GM21576 (cell line): ENCODE data around the gene RPP25L.
"Not testable (repeated sequence)": the region's sequence is repeated elsewhere in the genome, so short reads cannot be mapped to it uniquely, and the experiment has no call there.

ENCODE experiments used
- ATAC-seq: cut with Tn5 transposase; IDR thresholded peaks from one replicate; pipeline ENCODE4 v1.9.1; 2021; ENCODE audit warnings: mild to moderate bottlenecking, moderate library complexity; ENCODE audit not compliant: unreplicated experiment

RPP25L gene

GRCh38 chr9:34611811-34612787 is at the start of gene RPP25L:
Gene RPP25L (minus strand): TSS chr9:34612097. CDS start chr9:34611296, 801 bp downstream.
- ATAC-seq = peak; percentile 85

DNA sequence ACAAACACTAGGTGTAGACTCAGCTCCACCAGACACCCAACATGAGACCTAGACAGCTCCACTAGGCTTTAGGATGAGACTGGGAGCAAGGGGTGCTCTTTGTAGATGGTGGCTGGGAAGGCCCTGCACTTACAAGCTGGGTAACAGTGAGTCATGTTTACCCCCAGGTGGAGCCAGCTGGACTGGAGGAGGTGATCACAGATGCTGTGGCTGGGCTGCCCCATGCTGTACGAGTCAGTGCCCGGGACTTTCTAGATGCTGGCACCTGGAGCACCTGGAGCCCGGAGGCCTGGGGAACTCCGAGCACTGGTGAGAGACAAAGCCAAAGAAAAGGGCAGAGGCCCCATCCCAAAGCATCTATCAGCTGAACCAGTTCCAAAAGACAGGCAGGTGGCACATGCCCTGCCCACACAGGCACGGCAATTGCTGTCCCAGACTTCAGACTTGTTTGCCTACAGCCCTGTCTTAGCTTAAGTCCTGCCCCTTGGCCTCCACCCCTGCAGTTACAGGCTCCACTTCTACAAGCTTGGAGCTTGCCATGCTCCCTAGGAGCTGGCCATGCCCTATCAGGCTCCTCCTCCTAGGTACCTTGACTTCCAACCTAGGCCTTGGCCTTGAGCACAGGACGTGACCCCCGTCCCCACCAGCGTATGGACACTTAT is 47.8 kb upstream of the RPP25L start:
- ATAC-seq = no peak

DNA sequence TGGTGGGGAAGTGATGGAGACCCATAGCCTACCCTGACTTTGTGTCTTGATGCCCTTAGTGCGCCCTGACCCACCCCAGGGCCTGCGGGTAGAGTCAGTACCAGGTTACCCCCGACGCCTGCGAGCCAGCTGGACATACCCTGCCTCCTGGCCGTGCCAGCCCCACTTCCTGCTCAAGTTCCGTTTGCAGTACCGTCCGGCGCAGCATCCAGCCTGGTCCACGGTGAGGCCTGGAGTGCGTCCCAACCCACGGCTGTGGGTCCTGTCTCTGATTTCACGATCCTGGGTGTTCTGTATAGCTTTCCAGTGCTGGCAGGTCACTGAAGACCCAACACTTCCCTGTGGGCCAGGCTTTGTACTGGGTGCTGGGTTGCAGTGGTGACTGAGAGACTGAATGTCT is 46.6 kb upstream of the RPP25L start:
- ATAC-seq = no peak

DNA sequence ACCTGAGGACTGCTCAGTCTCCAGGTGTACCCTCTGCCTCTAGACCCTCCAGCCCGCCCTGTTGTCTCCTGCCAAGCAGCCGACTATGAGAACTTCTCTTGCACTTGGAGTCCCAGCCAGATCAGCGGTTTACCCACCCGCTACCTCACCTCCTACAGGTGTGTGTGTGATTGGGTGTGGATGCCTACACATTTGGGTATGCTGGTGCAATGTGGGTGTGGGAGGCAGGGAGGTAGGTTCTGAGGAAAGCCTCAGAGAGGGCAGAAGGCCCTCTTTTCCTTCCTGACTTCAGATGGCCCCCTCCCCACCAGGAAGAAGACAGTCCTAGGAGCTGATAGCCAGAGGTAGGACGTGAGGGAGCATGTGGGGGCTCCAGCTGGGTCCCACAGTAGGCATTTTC is 45.1 kb upstream of the RPP25L start:
- ATAC-seq = no peak

DNA sequence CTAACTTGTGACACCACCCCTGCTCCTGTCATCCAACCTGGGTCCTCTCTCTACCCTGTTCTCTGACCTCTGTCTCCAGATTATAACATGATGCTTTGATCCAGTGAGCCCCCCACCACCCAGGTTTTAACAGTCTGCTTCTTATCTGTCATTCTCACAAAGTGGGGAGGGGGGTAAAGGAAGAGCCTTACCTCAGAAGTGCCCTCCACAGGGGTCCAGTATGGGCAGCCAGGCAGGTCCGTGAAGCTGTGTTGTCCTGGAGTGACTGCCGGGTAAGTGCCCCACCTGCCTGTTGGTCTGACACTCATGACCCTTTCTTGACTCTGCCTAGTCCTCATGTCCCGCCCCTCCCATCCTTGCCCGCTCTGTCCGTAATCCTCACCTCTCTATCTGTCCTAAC is 43.5 kb upstream of the RPP25L start:
- no peak for ATAC-seq

- no peak for ATAC-seq
Observed at GRCh38 chr9:34654323-34655051, 42.6 kb upstream of the RPP25L start.

DNA sequence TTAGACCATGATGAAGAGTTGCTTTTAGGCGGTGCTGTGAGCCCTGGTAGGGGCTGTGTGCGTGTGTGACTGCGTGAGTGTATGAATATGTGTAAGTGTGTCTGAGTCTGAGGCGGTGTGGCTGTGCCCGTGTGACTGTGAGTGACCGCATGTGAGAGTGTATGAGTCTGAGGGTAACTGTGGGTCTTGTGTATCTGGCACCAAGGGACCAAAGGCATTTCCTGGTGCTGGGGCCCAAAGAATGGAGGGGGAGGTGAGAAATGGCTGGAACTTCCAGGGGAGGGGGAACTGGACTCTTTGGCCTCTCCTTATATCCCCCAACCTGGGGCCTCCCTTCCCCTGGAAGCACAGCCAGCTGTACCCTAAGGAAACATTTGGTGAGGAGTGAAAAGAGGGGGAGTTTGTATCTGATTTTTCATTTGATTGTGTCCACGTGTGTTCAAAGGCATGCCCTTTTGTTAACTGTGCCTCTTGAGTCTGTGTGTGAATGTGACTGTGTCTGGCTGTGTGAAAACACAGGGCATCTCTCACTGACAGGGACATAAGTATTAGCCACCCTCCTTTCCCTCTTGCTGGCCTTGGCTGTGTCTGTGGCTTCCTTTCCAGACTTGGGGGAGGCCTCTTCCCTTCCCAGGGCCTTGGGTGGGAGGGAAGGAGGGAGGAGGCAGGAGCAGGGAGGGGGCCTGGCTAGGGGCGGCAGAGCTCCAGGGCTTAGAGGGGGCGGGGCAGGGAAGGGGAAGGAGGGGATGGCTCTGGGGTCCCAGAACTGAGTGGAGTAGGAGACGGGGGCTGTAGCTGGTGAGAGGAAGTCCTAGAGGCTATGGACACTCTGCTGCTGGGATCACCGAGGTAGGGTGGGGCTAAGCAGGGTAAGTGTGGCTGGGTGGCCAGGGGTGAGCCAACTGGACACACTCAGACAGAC is 41.5 kb upstream of the RPP25L start:
- no peak for ATAC-seq

- ATAC-seq = no peak
Observed at GRCh38 chr9:34652602-34653000, 40.7 kb upstream of the RPP25L start.

GRCh38 chr9:34651876-34652601 is 40.1 kb upstream of the RPP25L start, which contains the start of gene IL11RA:
Gene IL11RA (plus strand): TSS chr9:34652185. CDS start chr9:34655218, 3,033 bp downstream.
- ATAC-seq = no peak

- no peak for ATAC-seq
Observed at GRCh38 chr9:34651321-34651720, 39.4 kb upstream of the RPP25L start.

- ATAC-seq = no peak
Observed at GRCh38 chr9:34650816-34651215, 38.9 kb upstream of the RPP25L start.

DNA sequence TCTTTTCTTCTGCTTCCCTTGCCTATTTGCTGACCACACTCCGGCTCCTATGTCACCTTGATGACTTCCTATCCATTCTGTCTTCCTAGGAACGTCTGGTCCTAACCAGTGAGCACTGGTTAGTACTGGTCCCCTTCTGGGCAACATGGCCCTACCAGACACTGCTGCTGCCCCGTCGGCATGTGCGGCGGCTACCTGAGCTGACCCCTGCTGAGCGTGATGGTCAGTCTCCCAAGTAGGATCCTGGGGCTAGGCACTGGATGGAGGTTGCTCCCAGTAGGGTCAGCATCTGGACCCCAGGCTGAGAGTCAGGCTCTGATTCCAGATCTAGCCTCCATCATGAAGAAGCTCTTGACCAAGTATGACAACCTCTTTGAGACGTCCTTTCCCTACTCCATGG is 36.8 kb upstream of the RPP25L start:
- ATAC-seq = no peak

GRCh38 chr9:34647651-34648050 is 35.8 kb upstream of the RPP25L start:
- no peak for ATAC-seq

DNA sequence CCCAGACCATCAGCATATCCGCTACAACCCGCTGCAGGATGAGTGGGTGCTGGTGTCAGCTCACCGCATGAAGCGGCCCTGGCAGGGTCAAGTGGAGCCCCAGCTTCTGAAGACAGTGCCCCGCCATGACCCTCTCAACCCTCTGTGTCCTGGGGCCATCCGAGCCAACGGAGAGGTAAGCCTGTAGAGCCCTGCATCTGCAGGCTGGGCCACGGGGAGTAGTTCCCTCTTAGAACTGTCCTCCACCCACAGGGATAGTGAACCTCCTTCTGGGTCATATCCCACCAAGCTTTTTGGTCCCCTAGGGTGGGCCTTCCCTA is 35.1 kb upstream of the RPP25L start:
- no peak for ATAC-seq

GRCh38 chr9:34646211-34647083 is 34.5 kb upstream of the RPP25L start, which contains the start of gene GALT:
Gene GALT (plus strand): TSS chr9:34646675. CDS start chr9:34646705, 30 bp downstream.
- ATAC-seq = peak; percentile 87

GRCh38 chr9:34644766-34645314 is 32.9 kb upstream of the RPP25L start:
- ATAC-seq = no peak

DNA sequence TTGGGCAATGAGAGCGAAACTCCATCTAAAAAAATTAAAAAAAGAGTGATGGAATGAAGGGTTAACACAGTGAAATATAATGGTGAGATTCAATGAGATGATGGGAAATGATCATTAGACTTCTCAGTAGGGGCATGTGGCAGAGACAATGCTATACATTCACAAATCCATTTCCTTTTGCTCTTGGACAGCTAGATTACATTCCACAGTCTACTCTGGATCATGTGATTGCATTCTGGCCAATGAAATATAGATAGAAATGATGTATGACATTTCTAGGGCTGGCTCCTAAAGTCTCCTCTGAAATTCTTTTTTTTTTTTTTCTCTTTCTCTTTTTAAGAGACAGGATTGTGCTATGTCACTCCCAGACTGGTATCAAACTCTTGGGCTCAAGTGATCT is 30.8 kb upstream of the RPP25L start:
- ATAC-seq = no peak

DNA sequence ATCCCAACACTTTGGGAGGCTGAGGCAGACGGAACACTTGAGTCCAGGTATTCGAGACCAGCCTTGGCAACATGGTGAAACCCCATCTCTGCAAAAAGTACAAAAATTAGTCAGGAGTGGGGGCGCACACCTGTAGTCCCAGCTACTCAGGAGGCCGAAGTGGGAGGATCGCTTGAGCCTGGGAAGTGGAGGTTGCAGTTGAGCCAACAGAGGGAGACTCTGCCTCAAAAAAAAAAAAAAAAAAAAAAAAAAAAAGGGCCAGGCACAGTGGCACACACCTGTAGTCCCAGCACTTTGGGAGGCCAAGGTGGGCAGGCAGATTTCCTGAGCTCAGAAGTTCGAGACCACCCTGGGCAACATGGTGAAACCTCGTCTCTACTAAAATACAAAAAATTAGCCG is 27.4 kb upstream of the RPP25L start:
- not testable (repeated sequence) for ATAC-seq

GRCh38 chr9:34638138-34638445 is 26.2 kb upstream of the RPP25L start:
- no peak for ATAC-seq
